Stimulated activated CD8-positive, alpha-beta memory T cell treated with anti-CD3 and anti-CD28 coated beads, Interleukin-7, amount 100 ng/mL, for 48 hours (primary cell): ENCODE measurements around the gene NTN4.
"Not testable (repeated sequence)": the region's sequence is repeated elsewhere in the genome, so short reads cannot be mapped to it uniquely, and the experiment has no call there.

Experiments used
- DNase-seq, 2 donors: peaks; one replicate each; pipeline ENCODE4 v3.0.0-alpha.2; 2020; ENCODE audit warnings: low read depth in 1 of 2; ENCODE audit errors: extremely low read depth in 1 of 2

The NTN4 gene

GRCh38 chr12:95629392-95629791 lies 161.2 kb downstream of the NTN4 start:
- no peak for DNase-seq

GRCh38 chr12:95626854-95627253 lies 163.7 kb downstream of the NTN4 start:
- no peak for DNase-seq

- DNase-seq, result no peak
Observed at GRCh38 chr12:95625012-95625411, 165.6 kb downstream of the NTN4 start.

- DNase-seq, result no peak
Observed at GRCh38 chr12:95624589-95624988, 166.0 kb downstream of the NTN4 start.

GRCh38 chr12:95623554-95624170 lies 166.9 kb downstream of the NTN4 start:
- peak in 1 of 2 donors; percentile 5 for DNase-seq

GRCh38 chr12:95622879-95623278 lies 167.7 kb downstream of the NTN4 start:
- no peak for DNase-seq

GRCh38 chr12:95621725-95622124 lies 168.8 kb downstream of the NTN4 start:
- DNase-seq, result no peak

GRCh38 chr12:95620171-95620570 lies 170.4 kb downstream of the NTN4 start:
- no peak for DNase-seq

GRCh38 chr12:95616470-95616869 lies 174.1 kb downstream of the NTN4 start:
- DNase-seq, result not testable (repeated sequence)

GRCh38 chr12:95615749-95616148 lies 174.8 kb downstream of the NTN4 start:
- no peak for DNase-seq

GRCh38 chr12:95614390-95614982 lies 176.1 kb downstream of the NTN4 start:
- DNase-seq, result no peak

GRCh38 chr12:95613021-95613420 lies 177.5 kb downstream of the NTN4 start:
- no peak for DNase-seq

GRCh38 chr12:95611676-95612309 lies 178.8 kb downstream of the NTN4 start:
- no peak for DNase-seq

GRCh38 chr12:95608252-95609033 lies 182.1 kb downstream of the NTN4 start:
- DNase-seq, result no peak
